ENCODE measurements around the gene CDH1. TPM values are rescaled to one million over a fixed set of nuclear protein-coding genes. Genes with fewer than 3 reads are reported as not detected.
A peak's percentile ranks its signal among the peaks of the same experiment; 100 is the strongest.

The CDH1 gene
- total RNA-seq, 1 donor: not detected

GRCh38 chr16:68728523-68728922 is 8.6 kb upstream of the CDH1 start:
- no peak for TF ChIP-seq CTCF (IDR thresholded peaks at IDR 0.05; ENCODE audit: insufficient read depth, low read length)

GRCh38 chr16:68731637-68732036 is 5.5 kb upstream of the CDH1 start:
- TF ChIP-seq CTCF (IDR thresholded peaks at IDR 0.05; ENCODE audit: insufficient read depth, low read length): no peak
- no peak for DNase-seq (ENCODE audit: low read depth)
- no peak overlapping the region for H3K4me3 ChIP-seq (ENCODE audit: low read depth, low read length)

More at GRCh38 chr16:68728523-68728922, 8.6 kb upstream of the CDH1 start:
- no peak overlapping the region for H3K4me3 ChIP-seq (ENCODE audit: low read depth, low read length)
- DNase-seq (ENCODE audit: low read depth): no peak

GRCh38 chr16:68732042-68732680 is 4.9 kb upstream of the CDH1 start:
- peak; percentile 17 for DNase-seq (ENCODE audit: low read depth)
- H3K4me3 ChIP-seq (ENCODE audit: low read depth, low read length): no peak overlapping the region
- TF ChIP-seq CTCF (IDR thresholded peaks at IDR 0.05; ENCODE audit: insufficient read depth, low read length): no peak

- H3K4me3 ChIP-seq (ENCODE audit: low read depth, low read length): no peak overlapping the region
- TF ChIP-seq CTCF (IDR thresholded peaks at IDR 0.05; ENCODE audit: insufficient read depth, low read length): no peak
- DNase-seq (ENCODE audit: low read depth): no peak
Measured at GRCh38 chr16:68732741-68733399, 4.2 kb upstream of the CDH1 start.

GRCh38 chr16:68733570-68733969 is 3.5 kb upstream of the CDH1 start:
- no peak for TF ChIP-seq CTCF (IDR thresholded peaks at IDR 0.05; ENCODE audit: insufficient read depth, low read length)
- no peak for DNase-seq (ENCODE audit: low read depth)
- no peak overlapping the region for H3K4me3 ChIP-seq (ENCODE audit: low read depth, low read length)

GRCh38 chr16:68734782-68735181 is 2.3 kb upstream of the CDH1 start:
- TF ChIP-seq CTCF (IDR thresholded peaks at IDR 0.05; ENCODE audit: insufficient read depth, low read length): no peak
- no peak overlapping the region for H3K4me3 ChIP-seq (ENCODE audit: low read depth, low read length)
- no peak for DNase-seq (ENCODE audit: low read depth)
